OCI-LY1 (cell line): ENCODE measurements around the gene AACS.
A peak's percentile ranks its signal among the peaks of the same experiment; 100 is the strongest.
"Not testable (repeated sequence)": the region's sequence is repeated elsewhere in the genome, so short reads cannot be mapped to it uniquely, and the experiment has no call there.

Source experiments
- H2AFZ ChIP-seq: fragments of 200-600 bp; sonication (generic), shearing (Covaris generic); 2 replicates; pipeline ENCODE4 v1.6.0; 2014; ENCODE audit warnings: antibody characterized with exemption, mild to moderate bottlenecking, low read length
- H3F3A ChIP-seq: fragments of 200-600 bp; sonication (generic), shearing (Covaris generic); 2 replicates; pipeline ENCODE4 v1.6.0; 2014; ENCODE audit warnings: mild to moderate bottlenecking, antibody characterized with exemption, low read length, moderate library complexity; ENCODE audit not compliant: insufficient read depth
- H3K27ac ChIP-seq: fragments of 200-600 bp; sonication (generic); 2 replicates; pipeline ENCODE4 v1.5.1; 2014; ENCODE audit warnings: low read length, mixed run types, mild to moderate bottlenecking, low read depth; ENCODE audit not compliant: poor library complexity, severe bottlenecking
- H3K27me3 ChIP-seq: fragments of 200-600 bp; sonication (generic); 2 replicates; pipeline ENCODE4 v1.6.0; 2014; ENCODE audit warnings: antibody characterized with exemption, mild to moderate bottlenecking, low read length, moderate library complexity; ENCODE audit not compliant: insufficient read depth
- H3K36me3 ChIP-seq: fragments of 200-600 bp; sonication (generic); 2 replicates; pipeline ENCODE4 v1.6.1; 2014; ENCODE audit warnings: mild to moderate bottlenecking, antibody characterized with exemption, low read length, moderate library complexity, mixed read lengths; ENCODE audit not compliant: insufficient read depth
- H3K4me1 ChIP-seq: fragments of 200-600 bp; sonication (generic); 2 replicates; pipeline ENCODE4 v1.5.1; 2014; ENCODE audit warnings: mild to moderate bottlenecking, low read length, moderate library complexity; ENCODE audit not compliant: insufficient read depth, severe bottlenecking
- H3K4me2 ChIP-seq: fragments of 200-600 bp; sonication (generic), shearing (Covaris generic); 2 replicates; pipeline ENCODE4 v1.6.1; 2014; ENCODE audit warnings: low read length
- H3K4me3 ChIP-seq: fragments of 200-600 bp; sonication (generic); 2 replicates; pipeline ENCODE4 v1.5.1; 2014; ENCODE audit warnings: low read length, low read depth, mild to moderate bottlenecking, mixed read lengths; ENCODE audit not compliant: poor library complexity, severe bottlenecking
- H3K79me2 ChIP-seq: fragments of 200-600 bp; shearing (Covaris generic); 2 replicates; pipeline ENCODE4 v1.6.1; 2016; ENCODE audit warnings: mixed run types, low read length, mixed read lengths; ENCODE audit not compliant: insufficient read depth
- H3K9ac ChIP-seq: fragments of 200-600 bp; sonication (generic), shearing (Covaris generic); 2 replicates; pipeline ENCODE4 v1.6.1; 2014; ENCODE audit warnings: mild to moderate bottlenecking, low read length, mixed read lengths
- H3K9me2 ChIP-seq: fragments of 200-600 bp; sonication (generic), shearing (Covaris generic); 2 replicates; pipeline ENCODE4 v1.6.1; 2014; ENCODE audit warnings: low read depth, mild to moderate bottlenecking, low read length, mixed read lengths
- H3K9me3 ChIP-seq: fragments of 200-600 bp; shearing (Covaris generic); 2 replicates; pipeline ENCODE4 v1.6.1; 2014; ENCODE audit warnings: low read length, mixed read lengths
- H4K20me1 ChIP-seq: fragments of 200-600 bp; sonication (generic), shearing (Covaris generic); 2 replicates; pipeline ENCODE4 v1.6.0; 2016; ENCODE audit warnings: mild to moderate bottlenecking, low read length; ENCODE audit not compliant: insufficient read depth
- CTCF ChIP-seq: fragments of 200-600 bp; sonication (generic), shearing (Covaris generic); IDR thresholded peaks from 2 replicates; pipeline ENCODE4 v1.5.1; 2017; ENCODE audit warnings: mild to moderate bottlenecking, antibody characterized with exemption, low read length, moderate library complexity, mixed read lengths
- EZH2 ChIP-seq: fragments of 200-600 bp; sonication (generic), shearing (Covaris generic); IDR thresholded peaks from 2 replicates; pipeline ENCODE4 v1.8.0; 2017; ENCODE audit warnings: borderline replicate concordance, mixed run types, mild to moderate bottlenecking, antibody characterized with exemption, low read length, moderate library complexity, mixed read lengths

AACS gene

GRCh38 chr12:125061229-125061628 is 4.0 kb upstream of the AACS start:
- TF ChIP-seq EZH2 (no peak), CTCF (no peak)
- Histone ChIP-seq H3K9me3 (peaks cover 3% of the 10 kb centered on the region; the same call in 1 of the 2 replicates), H3K9ac (no peak overlapping the region), H3K9me2 (no peaks in the 10 kb centered on the region), H3K36me3 (no peaks in the 10 kb centered on the region; the same call in 1 of the 2 replicates), H3F3A (no peaks in the 10 kb centered on the region), H2AFZ (no peak overlapping the region), H3K79me2 (no peaks in the 10 kb centered on the region), H3K4me3 (no peak overlapping the region), H3K27me3 (peaks cover 3% of the 10 kb centered on the region; the same call in 1 of the 2 replicates), H3K4me1 (peaks cover 11% of the 10 kb centered on the region), H3K4me2 (no peak overlapping the region), H4K20me1 (no peaks in the 10 kb centered on the region), H3K27ac (no peak overlapping the region)

GRCh38 chr12:125063522-125063921 is 1.7 kb upstream of the AACS start:
- H3K4me3 ChIP-seq, H3K9me2 ChIP-seq, H3K79me2 ChIP-seq, H3K27ac ChIP-seq, H3K27me3 ChIP-seq, H3K9me3 ChIP-seq, H3F3A ChIP-seq, H3K9ac ChIP-seq, H2AFZ ChIP-seq, H3K36me3 ChIP-seq, H4K20me1 ChIP-seq, H3K4me2 ChIP-seq: not testable (repeated sequence)
- peaks cover 12% of the 10 kb centered on the region for H3K4me1 ChIP-seq

GRCh38 chr12:125064492-125064891 is 743 bp upstream of the AACS start:
- Histone ChIP-seq H3K4me3 (peak overlapping the region; percentile 66), H2AFZ (no peak overlapping the region), H3K9me2 (no peaks in the 10 kb centered on the region), H3F3A (no peaks in the 10 kb centered on the region), H3K4me2 (peak overlapping the region; percentile 69), H3K4me1 (peaks cover 12% of the 10 kb centered on the region), H3K79me2 (no peaks in the 10 kb centered on the region), H3K9me3 (peaks cover 3% of the 10 kb centered on the region; the same call in 1 of the 2 replicates), H3K36me3 (no peaks in the 10 kb centered on the region; the same call in 1 of the 2 replicates), H3K27ac (no peak overlapping the region), H3K9ac (peak overlapping the region; percentile 41; the same call in 1 of the 2 replicates), H4K20me1 (no peaks in the 10 kb centered on the region), H3K27me3 (peaks cover 3% of the 10 kb centered on the region; the same call in 1 of the 2 replicates)
- no peak for TF ChIP-seq EZH2

GRCh38 chr12:125065919-125066570 is 810 bp downstream of the AACS start:
- TF ChIP-seq CTCF, result no peak
- TF ChIP-seq EZH2, result no peak
- H3K9ac ChIP-seq, result peak overlapping the region; percentile 55
- H3K4me3 ChIP-seq, result peak overlapping the region; percentile 66
- peaks cover 1% of the 10 kb centered on the region; the same call in 1 of the 2 replicates for H3K9me3 ChIP-seq
- peaks cover 23% of the 10 kb centered on the region for H3K4me1 ChIP-seq
- H3K9me2 ChIP-seq, result no peaks in the 10 kb centered on the region
- peak overlapping the region; percentile 69 for H3K4me2 ChIP-seq
- no peaks in the 10 kb centered on the region for H4K20me1 ChIP-seq
- H3K36me3 ChIP-seq, result no peaks in the 10 kb centered on the region; the same call in 1 of the 2 replicates
- H3K27ac ChIP-seq, result no peak overlapping the region
- peaks cover under 1% of the 10 kb centered on the region; the same call in 1 of the 2 replicates for H3K27me3 ChIP-seq
- H2AFZ ChIP-seq, result no peak overlapping the region
- H3K79me2 ChIP-seq, result no peaks in the 10 kb centered on the region
- no peaks in the 10 kb centered on the region for H3F3A ChIP-seq
